Breast epithelium (tissue), 4 donors: ENCODE results near the gene NETO2. TPM values are rescaled to one million over a fixed set of nuclear protein-coding genes. Genes with fewer than 3 reads are reported as not detected.

ENCODE experiments used
- DNase-seq, 2 donors: peaks; one replicate each; pipeline ENCODE4 v3.0.0-alpha.2; 2019; ENCODE audit warnings: low spot score in 2 of 2
- H3K27ac ChIP-seq, 2 donors: fragments of 200-600 bp; sonication (generic) in 1 of 2; one replicate each; pipeline ENCODE4 v1.5.1; 2016 to 2019; ENCODE audit warnings: mild to moderate bottlenecking in 1 of 2
- H3K27me3 ChIP-seq, 2 donors: fragments of 200-600 bp; sonication (generic) in 1 of 2; one replicate each; pipeline versions ENCODE4 v1.5.1 to v1.6.0; 2017 to 2019; ENCODE audit warnings: control low read depth in 1 of 2, mild to moderate bottlenecking in 1 of 2
- H3K36me3 ChIP-seq: fragments of 200-600 bp; one replicate; pipeline ENCODE4 v1.5.1; 2019
- H3K4me1 ChIP-seq, 2 donors: fragments of 200-600 bp; sonication (generic); one replicate each; pipeline ENCODE4 v1.5.1; 2016 to 2019; ENCODE audit warnings: control low read depth in 1 of 2
- H3K4me3 ChIP-seq, 3 donors: fragments of 200-600 bp; sonication (generic); 1 replicate in 2 of 3; 2 replicates in 1 of 3; pipeline ENCODE4 v1.5.1; 2016 to 2019; ENCODE audit warnings: mild to moderate bottlenecking in 3 of 3, moderate library complexity in 2 of 3
- H3K9me3 ChIP-seq, 2 donors: fragments of 200-600 bp; sonication (generic) in 1 of 2; one replicate each; pipeline ENCODE4 v1.5.1; 2016 to 2019; ENCODE audit warnings: control low read depth in 1 of 2
- CTCF ChIP-seq, 3 donors: fragments of 450-650 bp; IDR thresholded peaks; one replicate each; pipeline ENCODE4 v1.5.1; 2016 to 2017; ENCODE audit warnings: antibody characterized with exemption in 3 of 3, mild to moderate bottlenecking in 3 of 3, moderate library complexity in 3 of 3
- POLR2A ChIP-seq: fragments of 450-650 bp; IDR thresholded peaks from one replicate; pipeline ENCODE4 v1.6.1; 2016; ENCODE audit warnings: antibody characterized with exemption, mild to moderate bottlenecking, moderate library complexity
- POLR2AphosphoS5 ChIP-seq, 3 donors: sonication (generic); formaldehyde crosslinking; IDR thresholded peaks; one replicate each; pipeline ENCODE4 v1.6.1; 2017; ENCODE audit warnings: antibody characterized with exemption in 3 of 3
- intact Hi-C: fragments of 100-400 bp; cut with DNase I; formaldehyde crosslinking; loops from one replicate; pipeline ENCODE4 v1.15.1; 2023; ENCODE audit warnings: low total_unique reads
- total RNA-seq, 3 donors: library from RNA; depleted of rRNA; stranded (reverse); fragments of >200 nt; gene quantifications; one replicate each; pipeline ENCODE4 v1.1.0, GENCODE V29; 2016

Gene NETO2
- total RNA-seq, 3 donors from 2014 or later, result 1.4 to 16.7 (median 5.9) TPM

- H3K36me3 ChIP-seq, result no peaks in the 10 kb centered on the region
- no peaks in the 10 kb centered on the region for H3K27me3 ChIP-seq
- no peaks in the 10 kb centered on the region for H3K9me3 ChIP-seq
- no peak for TF ChIP-seq POLR2A
- TF ChIP-seq POLR2AphosphoS5 (IDR thresholded peaks at IDR 0.05), result no peak
- no peak for TF ChIP-seq CTCF (IDR thresholded peaks at IDR 0.05)
- no peak overlapping the region for H3K4me3 ChIP-seq
- no peaks in the 10 kb centered on the region for H3K4me1 ChIP-seq
- no peak for DNase-seq
- intact Hi-C loops, result no loop called here
- no peak overlapping the region for H3K27ac ChIP-seq
Observed at GRCh38 chr16:47069313-47069712, 74.4 kb downstream of the NETO2 start.

GRCh38 chr16:47067203-47067602 lies 76.5 kb downstream of the NETO2 start:
- Histone ChIP-seq H3K4me1 (no peaks in the 10 kb centered on the region), H3K9me3 (no peaks in the 10 kb centered on the region), H3K4me3 (no peak overlapping the region), H3K36me3 (no peaks in the 10 kb centered on the region), H3K27ac (no peak overlapping the region), H3K27me3 (no peaks in the 10 kb centered on the region)
- TF ChIP-seq POLR2A (no peak), POLR2AphosphoS5 (IDR thresholded peaks at IDR 0.05) (no peak), CTCF (IDR thresholded peaks at IDR 0.05) (no peak)
- DNase-seq, result no peak
- intact Hi-C loops, result no loop called here

- DNase-seq, result no peak
- no peaks in the 10 kb centered on the region for H3K4me1 ChIP-seq
- no peak overlapping the region for H3K4me3 ChIP-seq
- no peaks in the 10 kb centered on the region for H3K9me3 ChIP-seq
- no peak overlapping the region for H3K27ac ChIP-seq
- H3K36me3 ChIP-seq, result no peaks in the 10 kb centered on the region
- intact Hi-C loops, result no loop called here
- no peaks in the 10 kb centered on the region for H3K27me3 ChIP-seq
- TF ChIP-seq POLR2AphosphoS5 (IDR thresholded peaks at IDR 0.05) (no peak), POLR2A (no peak), CTCF (IDR thresholded peaks at IDR 0.05) (no peak)
Observed at GRCh38 chr16:47065766-47066688, 77.7 kb downstream of the NETO2 start.

- no peaks in the 10 kb centered on the region for H3K9me3 ChIP-seq
- intact Hi-C loops, result no loop called here
- no peak overlapping the region for H3K4me3 ChIP-seq
- DNase-seq, result no peak
- H3K36me3 ChIP-seq, result no peaks in the 10 kb centered on the region
- H3K27me3 ChIP-seq, result no peaks in the 10 kb centered on the region
- TF ChIP-seq CTCF (IDR thresholded peaks at IDR 0.05) (no peak), POLR2A (no peak), POLR2AphosphoS5 (IDR thresholded peaks at IDR 0.05) (no peak)
- no peak overlapping the region for H3K27ac ChIP-seq
- no peaks in the 10 kb centered on the region for H3K4me1 ChIP-seq
Observed at GRCh38 chr16:47064775-47065174, 79.0 kb downstream of the NETO2 start.

- Histone ChIP-seq H3K27ac (no peak overlapping the region), H3K27me3 (no peaks in the 10 kb centered on the region), H3K4me1 (no peaks in the 10 kb centered on the region), H3K4me3 (no peak overlapping the region), H3K9me3 (no peaks in the 10 kb centered on the region), H3K36me3 (no peaks in the 10 kb centered on the region)
- no peak for TF ChIP-seq CTCF (IDR thresholded peaks at IDR 0.05)
- DNase-seq, result no peak
- intact Hi-C loops, result no loop called here
Observed at GRCh38 chr16:47063011-47063724, 80.6 kb downstream of the NETO2 start.
